ENCODE results near the gene TANC1. TPM values are rescaled to one million over a fixed set of nuclear protein-coding genes. Genes with fewer than 3 reads are reported as not detected.

TANC1 gene
- total RNA-seq, 1 donor from 2014 or later, result not detected

DNA sequence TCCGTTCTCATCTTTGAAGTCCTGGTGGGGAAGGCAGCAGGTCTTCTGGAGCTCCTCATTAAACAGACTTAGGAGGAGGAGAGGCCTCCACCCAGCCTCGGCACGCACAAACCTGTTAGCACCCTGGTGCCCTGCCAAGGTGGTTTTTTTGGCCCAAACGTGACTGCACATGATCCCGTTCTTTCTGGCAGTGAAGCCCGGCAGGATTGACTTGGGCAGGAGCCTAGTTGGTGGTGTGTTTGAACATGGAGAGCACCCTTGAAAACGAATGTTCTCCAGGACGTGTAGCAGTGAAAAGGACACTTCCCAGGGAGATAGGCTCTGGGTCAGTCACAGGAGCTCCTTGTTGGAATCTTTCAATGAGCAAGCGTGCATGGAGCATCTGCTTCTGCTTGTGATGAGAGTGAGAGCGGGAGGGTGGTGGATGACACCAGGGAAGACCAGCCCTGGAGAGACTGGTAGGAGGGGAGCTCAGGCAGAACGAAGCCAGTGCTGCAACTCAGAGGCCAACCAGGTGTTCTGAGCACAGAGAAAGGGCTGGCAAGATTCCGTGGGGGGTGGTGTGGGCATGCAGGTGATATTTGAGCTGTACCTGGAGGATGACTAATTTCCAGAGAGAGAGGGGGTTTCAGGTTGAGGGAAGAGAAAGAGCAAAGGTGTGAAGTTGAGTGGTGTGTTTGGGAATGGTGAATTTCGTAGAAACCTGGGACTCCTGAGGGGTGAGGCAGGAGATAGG is 73.8 kb downstream of the TANC1 start:
- intact Hi-C loops (cut with micrococcal nuclease), result no loop called here
- CTCF ChIA-PET, result no interaction called here
- no peak for DNase-seq
- Mint-ChIP-seq H3K9me3 (peaks cover 2% of the 10 kb centered on the region), H3K36me3 (ENCODE audit: low read depth) (no peaks in the 10 kb centered on the region), H3K27ac (no peak overlapping the region), H3K4me1 (no peaks in the 10 kb centered on the region), H3K27me3 (peaks cover 11% of the 10 kb centered on the region), H3K4me3 (no peak overlapping the region)
- TF ChIP-seq, protein P1, sequence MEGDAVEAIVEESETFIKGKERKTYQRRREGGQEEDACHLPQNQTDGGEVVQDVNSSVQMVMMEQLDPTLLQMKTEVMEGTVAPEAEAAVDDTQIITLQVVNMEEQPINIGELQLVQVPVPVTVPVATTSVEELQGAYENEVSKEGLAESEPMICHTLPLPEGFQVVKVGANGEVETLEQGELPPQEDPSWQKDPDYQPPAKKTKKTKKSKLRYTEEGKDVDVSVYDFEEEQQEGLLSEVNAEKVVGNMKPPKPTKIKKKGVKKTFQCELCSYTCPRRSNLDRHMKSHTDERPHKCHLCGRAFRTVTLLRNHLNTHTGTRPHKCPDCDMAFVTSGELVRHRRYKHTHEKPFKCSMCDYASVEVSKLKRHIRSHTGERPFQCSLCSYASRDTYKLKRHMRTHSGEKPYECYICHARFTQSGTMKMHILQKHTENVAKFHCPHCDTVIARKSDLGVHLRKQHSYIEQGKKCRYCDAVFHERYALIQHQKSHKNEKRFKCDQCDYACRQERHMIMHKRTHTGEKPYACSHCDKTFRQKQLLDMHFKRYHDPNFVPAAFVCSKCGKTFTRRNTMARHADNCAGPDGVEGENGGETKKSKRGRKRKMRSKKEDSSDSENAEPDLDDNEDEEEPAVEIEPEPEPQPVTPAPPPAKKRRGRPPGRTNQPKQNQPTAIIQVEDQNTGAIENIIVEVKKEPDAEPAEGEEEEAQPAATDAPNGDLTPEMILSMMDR (IDR thresholded peaks at IDR 0.05), result no peak
- no peak for ATAC-seq (ENCODE audit: low read depth)
- POLR2A ChIA-PET, result no interaction called here

DNA sequence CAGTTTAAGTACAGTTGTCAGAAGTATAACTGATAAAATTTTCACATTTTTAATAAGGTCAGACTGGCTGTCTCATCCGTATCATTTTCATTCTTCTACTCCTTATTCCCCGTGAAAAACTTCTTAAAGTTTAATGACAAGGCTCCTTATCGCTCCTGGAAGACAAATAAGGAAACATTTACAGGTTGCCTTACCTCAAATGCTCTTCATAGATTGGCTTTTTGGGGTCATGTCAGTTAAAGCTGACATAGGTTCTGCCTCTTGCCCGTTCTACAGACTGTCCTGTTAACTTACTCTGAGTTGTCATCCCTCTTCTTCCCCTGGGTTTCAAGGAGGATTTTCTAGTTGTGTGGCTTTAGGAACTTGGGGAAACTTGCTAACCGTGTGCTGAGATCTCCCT is 75.3 kb downstream of the TANC1 start:
- H3K36me3 Mint-ChIP-seq (ENCODE audit: low read depth), result no peaks in the 10 kb centered on the region
- CTCF ChIA-PET, result no interaction called here
- no peaks in the 10 kb centered on the region for H3K9me3 Mint-ChIP-seq
- peaks cover 11% of the 10 kb centered on the region for H3K27me3 Mint-ChIP-seq
- ATAC-seq (ENCODE audit: low read depth), result no peak
- TF ChIP-seq, protein P1 (IDR thresholded peaks at IDR 0.05), result no peak
- intact Hi-C loops (cut with micrococcal nuclease), result no loop called here
- no peaks in the 10 kb centered on the region for H3K4me1 Mint-ChIP-seq
- no peak for DNase-seq
- no peak overlapping the region for H3K27ac Mint-ChIP-seq
- H3K4me3 Mint-ChIP-seq, result no peak overlapping the region
- POLR2A ChIA-PET, result no interaction called here

DNA sequence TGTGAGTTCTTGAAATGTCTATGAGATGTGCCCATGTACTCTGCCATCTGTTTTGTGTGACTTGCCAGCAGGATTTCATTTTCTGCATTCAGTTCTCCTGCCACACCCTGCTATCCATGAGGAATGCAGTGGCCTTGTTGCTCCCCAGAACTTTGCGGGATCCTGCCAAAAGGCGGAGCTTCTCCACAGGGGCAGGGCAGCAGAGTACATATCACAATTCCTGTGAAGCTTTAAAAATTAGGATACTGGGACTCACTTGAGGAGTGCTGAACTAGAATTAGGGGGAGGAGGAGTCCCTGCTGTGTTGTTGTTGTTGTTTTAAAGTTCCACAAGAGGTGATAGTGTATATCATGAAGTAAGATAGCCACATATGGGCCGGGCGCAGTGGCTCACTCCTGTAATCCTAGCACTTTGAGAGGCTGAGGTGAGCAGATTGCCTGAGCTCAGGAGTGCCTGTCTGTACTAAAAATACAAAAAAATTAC is 76.4 kb downstream of the TANC1 start:
- Mint-ChIP-seq H3K27me3 (peaks cover 11% of the 10 kb centered on the region), H3K27ac (no peak overlapping the region), H3K4me3 (no peak overlapping the region), H3K9me3 (no peaks in the 10 kb centered on the region), H3K4me1 (no peaks in the 10 kb centered on the region), H3K36me3 (ENCODE audit: low read depth) (no peaks in the 10 kb centered on the region)
- no peak for ATAC-seq (ENCODE audit: low read depth)
- TF ChIP-seq, protein P1 (IDR thresholded peaks at IDR 0.05), result no peak
- intact Hi-C loops (cut with micrococcal nuclease), result no loop called here
- CTCF ChIA-PET, result no interaction called here
- POLR2A ChIA-PET, result no interaction called here
- no peak for DNase-seq

DNA sequence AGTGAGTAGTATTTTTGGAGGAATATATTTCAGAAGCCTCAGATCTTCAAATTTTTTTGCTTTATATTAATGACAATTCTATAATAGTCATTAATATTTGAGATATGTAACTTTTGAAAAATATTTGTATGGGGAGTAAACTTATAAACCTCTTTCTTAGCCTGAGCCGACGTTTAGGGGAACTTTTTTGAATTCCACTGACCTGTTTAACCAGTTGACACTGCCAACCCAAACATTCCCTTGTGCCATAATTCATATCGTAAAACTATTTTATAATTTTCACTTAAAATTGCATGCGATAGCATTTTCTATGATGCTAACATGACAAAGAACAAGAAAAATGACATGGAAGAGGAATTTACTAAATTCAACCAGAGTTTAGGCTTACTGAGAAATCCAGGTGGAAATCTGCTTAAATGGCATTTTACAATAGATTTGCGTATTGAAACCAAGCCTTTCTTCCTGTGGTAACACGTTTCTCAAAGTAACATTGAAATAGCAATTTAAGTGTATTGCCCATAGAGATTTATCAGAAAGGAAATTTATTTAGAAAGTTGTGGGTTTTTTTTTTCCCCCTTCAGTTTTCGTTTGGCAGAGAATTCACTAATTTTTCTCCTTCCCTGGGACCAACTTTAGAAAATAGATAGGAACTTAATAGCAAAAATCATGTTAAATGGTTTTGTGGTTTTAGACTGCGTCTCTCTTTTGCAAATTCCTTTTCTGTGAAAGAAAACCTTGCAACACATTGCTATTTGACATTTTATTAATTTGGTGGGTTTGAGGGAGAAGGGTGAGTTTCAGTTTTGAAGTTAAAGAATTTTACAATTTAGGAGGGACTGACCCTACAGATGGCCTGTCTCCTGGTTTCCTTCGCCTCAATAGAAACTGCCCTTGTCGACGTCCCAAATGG is 77.4 kb downstream of the TANC1 start:
- intact Hi-C loops (cut with micrococcal nuclease), result no loop called here

More for the DNA sequence above, 77.4 kb downstream of the TANC1 start:
- H3K27ac Mint-ChIP-seq, result no peak overlapping the region
- no peaks in the 10 kb centered on the region for H3K9me3 Mint-ChIP-seq
- TF ChIP-seq, protein P1 (IDR thresholded peaks at IDR 0.05), result no peak
- ChIA-PET CTCF (no interaction called here), POLR2A (no interaction called here)
- peaks cover 11% of the 10 kb centered on the region for H3K27me3 Mint-ChIP-seq
- H3K4me3 Mint-ChIP-seq, result no peak overlapping the region
- ATAC-seq (ENCODE audit: low read depth) (no peak), DNase-seq (no peak)
- H3K36me3 Mint-ChIP-seq (ENCODE audit: low read depth), result no peaks in the 10 kb centered on the region
- H3K4me1 Mint-ChIP-seq, result no peaks in the 10 kb centered on the region

All from activated B cell treated with CpG ODN at 0.5 μM for 24 hours (primary cell).